Measurements from ENCODE around the gene SLC41A1.

SLC41A1 gene

DNA sequence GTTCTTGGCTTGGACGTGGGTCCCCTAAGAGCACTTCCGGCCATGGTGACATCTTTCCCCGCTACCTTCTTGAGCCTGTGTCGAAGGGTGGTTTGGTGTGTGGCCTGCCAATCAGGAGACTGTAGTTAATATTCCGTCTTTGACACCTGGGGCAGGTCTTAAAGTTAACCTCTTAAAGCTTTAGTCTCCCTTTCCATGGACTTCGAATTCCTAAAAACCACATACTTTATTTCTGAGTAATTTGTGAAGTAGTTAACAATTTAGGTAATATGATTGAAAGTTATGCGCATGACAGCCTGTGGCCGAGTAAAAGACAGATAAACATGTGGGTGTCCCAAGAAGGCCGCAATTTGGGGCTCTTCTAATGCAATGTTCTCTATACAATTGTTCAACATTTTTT is 27.6 kb downstream of the SLC41A1 start:
- no CpG with 5 or more reads among the region's 9 CpGs for WGBS (ENCODE audit: extremely low coverage, insufficient coverage, low lambda C conversion rate)
- H2AK5ac ChIP-seq (ENCODE audit: low read length) = no peak overlapping the region
- no peaks in the 10 kb centered on the region for H3K79me1 ChIP-seq (ENCODE audit: low read length)
- H3K27ac ChIP-seq (ENCODE audit: low read depth, low read length) = no peak overlapping the region
- no peak for DNase-seq
- no peak overlapping the region for H3K9ac ChIP-seq (ENCODE audit: low read length)
- H3K4me3 ChIP-seq (ENCODE audit: low read length) = no peak overlapping the region
- no peak overlapping the region for H3K56ac ChIP-seq (ENCODE audit: low read length)
- H3K4me1 ChIP-seq (ENCODE audit: control insufficient read depth, low read depth, low read length) = no peaks in the 10 kb centered on the region
- H3K4me2 ChIP-seq (ENCODE audit: low read length) = no peak overlapping the region
- no peak overlapping the region for H2BK120ac ChIP-seq (ENCODE audit: low read depth, low read length)
- no peak overlapping the region for H3K18ac ChIP-seq (ENCODE audit: low read length)
- no peak overlapping the region for H3K23ac ChIP-seq (ENCODE audit: low read length)
- H3K4ac ChIP-seq (ENCODE audit: low read depth, low read length) = no peak overlapping the region
- H2BK5ac ChIP-seq (ENCODE audit: low read length) = no peak overlapping the region
- H3K27me3 ChIP-seq (ENCODE audit: insufficient read depth, low read length, poor library complexity) = no peaks in the 10 kb centered on the region
- no peak overlapping the region for H2BK15ac ChIP-seq (replicated peaks; ENCODE audit: low read depth)
- H3K79me2 ChIP-seq (ENCODE audit: control insufficient read depth, insufficient read depth, low read length) = no peaks in the 10 kb centered on the region
- H4K8ac ChIP-seq (ENCODE audit: low read depth, low read length) = no peak overlapping the region
- no peak overlapping the region for H4K5ac ChIP-seq (ENCODE audit: low read length)
- H3K36me3 ChIP-seq (ENCODE audit: control insufficient read depth, insufficient read depth, low read length) = no peaks in the 10 kb centered on the region

DNA sequence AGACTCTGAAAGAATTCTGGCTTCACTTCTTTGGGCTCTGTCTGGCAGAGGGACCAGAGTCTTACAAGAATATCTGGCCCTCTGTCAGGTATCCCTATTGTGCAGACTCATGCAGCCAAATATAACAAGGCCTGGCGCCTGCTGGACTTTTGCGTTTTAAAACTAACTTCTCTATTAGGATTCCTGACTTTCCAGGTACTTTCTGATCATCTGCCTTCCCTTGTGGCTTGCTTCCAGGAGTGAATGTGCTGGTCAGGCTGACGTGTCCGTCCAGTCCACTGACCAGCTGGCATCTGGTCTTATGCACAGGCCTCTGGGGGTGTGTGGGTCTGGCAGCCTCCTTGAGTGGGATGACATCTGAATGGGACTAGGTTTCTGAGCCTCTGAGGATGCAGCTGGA is 29.1 kb downstream of the SLC41A1 start:
- no peak overlapping the region for H3K9ac ChIP-seq (ENCODE audit: low read length)
- H3K79me2 ChIP-seq (ENCODE audit: control insufficient read depth, insufficient read depth, low read length) = no peaks in the 10 kb centered on the region
- H3K56ac ChIP-seq (ENCODE audit: low read length) = no peak overlapping the region
- no peak overlapping the region for H2BK15ac ChIP-seq (replicated peaks; ENCODE audit: low read depth)
- H3K18ac ChIP-seq (ENCODE audit: low read length) = no peak overlapping the region
- H2AK5ac ChIP-seq (ENCODE audit: low read length) = no peak overlapping the region
- no peak overlapping the region for H2BK120ac ChIP-seq (ENCODE audit: low read depth, low read length)
- no peak overlapping the region for H3K4me2 ChIP-seq (ENCODE audit: low read length)
- no peak overlapping the region for H4K8ac ChIP-seq (ENCODE audit: low read depth, low read length)
- no CpG with 5 or more reads among the region's 4 CpGs for WGBS (ENCODE audit: extremely low coverage, insufficient coverage, low lambda C conversion rate)
- no peak overlapping the region for H3K4me3 ChIP-seq (ENCODE audit: low read length)
- no peaks in the 10 kb centered on the region for H3K36me3 ChIP-seq (ENCODE audit: control insufficient read depth, insufficient read depth, low read length)
- H3K79me1 ChIP-seq (ENCODE audit: low read length) = no peaks in the 10 kb centered on the region
- no peak overlapping the region for H2BK5ac ChIP-seq (ENCODE audit: low read length)
- no peak overlapping the region for H3K23ac ChIP-seq (ENCODE audit: low read length)
- H3K27me3 ChIP-seq (ENCODE audit: insufficient read depth, low read length, poor library complexity) = no peaks in the 10 kb centered on the region
- H4K5ac ChIP-seq (ENCODE audit: low read length) = no peak overlapping the region
- H3K4me1 ChIP-seq (ENCODE audit: control insufficient read depth, low read depth, low read length) = no peaks in the 10 kb centered on the region
- H3K27ac ChIP-seq (ENCODE audit: low read depth, low read length) = no peak overlapping the region
- H3K4ac ChIP-seq (ENCODE audit: low read depth, low read length) = no peak overlapping the region
- DNase-seq = no peak

DNA sequence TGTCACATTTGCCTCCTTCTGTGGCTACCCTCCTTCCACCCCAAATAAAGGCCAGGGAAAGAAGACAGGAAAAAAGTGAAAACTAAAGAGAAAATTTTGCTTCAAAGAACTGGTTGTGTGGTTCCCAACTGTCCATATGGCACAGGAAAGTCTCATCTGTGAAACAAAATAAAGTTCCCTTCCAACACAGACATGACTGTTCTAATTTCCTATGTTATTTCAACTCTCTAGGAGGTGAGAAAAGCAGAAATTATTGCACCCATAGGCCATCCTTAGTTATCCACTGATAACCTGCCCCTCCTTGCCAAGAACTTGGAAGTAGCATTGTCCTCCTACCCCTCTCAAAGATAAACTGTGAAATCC is 29.6 kb downstream of the SLC41A1 start:
- no peak overlapping the region for H3K4me3 ChIP-seq (ENCODE audit: low read length)
- H3K27me3 ChIP-seq (ENCODE audit: insufficient read depth, low read length, poor library complexity) = no peaks in the 10 kb centered on the region
- no peak overlapping the region for H3K4me2 ChIP-seq (ENCODE audit: low read length)
- no peak overlapping the region for H2AK5ac ChIP-seq (ENCODE audit: low read length)
- no peaks in the 10 kb centered on the region for H3K79me2 ChIP-seq (ENCODE audit: control insufficient read depth, insufficient read depth, low read length)
- H3K27ac ChIP-seq (ENCODE audit: low read depth, low read length) = no peak overlapping the region
- H3K79me1 ChIP-seq (ENCODE audit: low read length) = no peaks in the 10 kb centered on the region
- H4K5ac ChIP-seq (ENCODE audit: low read length) = no peak overlapping the region
- H2BK15ac ChIP-seq (replicated peaks; ENCODE audit: low read depth) = no peak overlapping the region
- no peak overlapping the region for H2BK5ac ChIP-seq (ENCODE audit: low read length)
- H3K4ac ChIP-seq (ENCODE audit: low read depth, low read length) = no peak overlapping the region
- no peak overlapping the region for H2BK120ac ChIP-seq (ENCODE audit: low read depth, low read length)
- H3K9ac ChIP-seq (ENCODE audit: low read length) = no peak overlapping the region
- H4K8ac ChIP-seq (ENCODE audit: low read depth, low read length) = no peak overlapping the region
- H3K23ac ChIP-seq (ENCODE audit: low read length) = no peak overlapping the region
- H3K36me3 ChIP-seq (ENCODE audit: control insufficient read depth, insufficient read depth, low read length) = no peaks in the 10 kb centered on the region
- H3K56ac ChIP-seq (ENCODE audit: low read length) = no peak overlapping the region
- no peaks in the 10 kb centered on the region for H3K4me1 ChIP-seq (ENCODE audit: control insufficient read depth, low read depth, low read length)
- no peak overlapping the region for H3K18ac ChIP-seq (ENCODE audit: low read length)
- no peak for DNase-seq

DNA sequence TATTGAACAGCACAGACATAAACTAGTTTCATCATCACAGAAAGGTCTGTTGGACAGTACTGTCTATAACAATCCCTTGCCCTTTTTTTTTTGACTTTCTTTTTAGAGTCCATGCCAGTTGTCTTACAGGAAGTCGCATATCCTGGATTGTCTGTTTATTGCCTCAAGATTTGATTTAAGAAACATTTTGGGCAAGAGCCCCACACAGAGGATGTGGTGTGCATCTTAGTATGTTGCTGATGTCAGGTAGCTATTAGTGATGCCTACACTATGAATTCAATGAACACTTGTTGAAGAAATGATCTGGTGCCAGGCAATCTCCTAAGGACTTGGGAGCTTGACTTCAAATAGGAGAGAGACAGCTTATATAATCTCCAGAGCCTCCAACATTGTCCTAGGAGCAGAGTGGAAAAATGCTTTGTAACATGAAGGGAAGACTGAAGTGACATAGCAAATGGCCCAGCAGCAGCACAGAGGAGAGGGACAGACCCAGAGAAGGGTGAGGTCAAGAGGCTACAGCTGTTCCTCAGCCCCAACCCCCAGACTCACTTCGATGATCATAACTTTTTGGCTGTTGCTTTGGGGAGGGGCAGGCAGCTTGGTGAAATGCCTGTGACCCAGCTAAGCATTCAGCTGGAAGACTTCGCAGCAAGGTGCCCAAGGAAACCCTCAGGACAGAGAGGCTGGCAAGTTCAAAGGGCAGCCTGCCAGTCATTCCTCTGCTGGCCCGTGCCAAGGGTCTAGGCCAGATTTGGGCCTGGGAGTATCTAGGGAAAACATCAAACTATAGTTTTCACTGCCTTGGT is 30.2 kb downstream of the SLC41A1 start:
- Histone ChIP-seq H3K23ac (ENCODE audit: low read length) (no peak overlapping the region), H2BK5ac (ENCODE audit: low read length) (no peak overlapping the region), H2BK15ac (replicated peaks; ENCODE audit: low read depth) (no peak overlapping the region), H4K5ac (ENCODE audit: low read length) (no peak overlapping the region), H3K79me1 (ENCODE audit: low read length) (no peaks in the 10 kb centered on the region), H3K4me2 (ENCODE audit: low read length) (no peak overlapping the region), H3K79me2 (ENCODE audit: control insufficient read depth, insufficient read depth, low read length) (no peaks in the 10 kb centered on the region), H3K27me3 (ENCODE audit: insufficient read depth, low read length, poor library complexity) (no peaks in the 10 kb centered on the region), H3K56ac (ENCODE audit: low read length) (no peak overlapping the region), H3K4me1 (ENCODE audit: control insufficient read depth, low read depth, low read length) (no peaks in the 10 kb centered on the region), H3K9ac (ENCODE audit: low read length) (no peak overlapping the region), H3K27ac (ENCODE audit: low read depth, low read length) (no peak overlapping the region), H3K18ac (ENCODE audit: low read length) (no peak overlapping the region), H3K36me3 (ENCODE audit: control insufficient read depth, insufficient read depth, low read length) (no peaks in the 10 kb centered on the region), H4K8ac (ENCODE audit: low read depth, low read length) (no peak overlapping the region), H3K4ac (ENCODE audit: low read depth, low read length) (no peak overlapping the region), H3K4me3 (ENCODE audit: low read length) (no peak overlapping the region), H2AK5ac (ENCODE audit: low read length) (no peak overlapping the region), H2BK120ac (ENCODE audit: low read depth, low read length) (no peak overlapping the region)
- DNase-seq = no peak
- WGBS (ENCODE audit: extremely low coverage, insufficient coverage, low lambda C conversion rate) = no CpG with 5 or more reads among the region's 4 CpGs

DNA sequence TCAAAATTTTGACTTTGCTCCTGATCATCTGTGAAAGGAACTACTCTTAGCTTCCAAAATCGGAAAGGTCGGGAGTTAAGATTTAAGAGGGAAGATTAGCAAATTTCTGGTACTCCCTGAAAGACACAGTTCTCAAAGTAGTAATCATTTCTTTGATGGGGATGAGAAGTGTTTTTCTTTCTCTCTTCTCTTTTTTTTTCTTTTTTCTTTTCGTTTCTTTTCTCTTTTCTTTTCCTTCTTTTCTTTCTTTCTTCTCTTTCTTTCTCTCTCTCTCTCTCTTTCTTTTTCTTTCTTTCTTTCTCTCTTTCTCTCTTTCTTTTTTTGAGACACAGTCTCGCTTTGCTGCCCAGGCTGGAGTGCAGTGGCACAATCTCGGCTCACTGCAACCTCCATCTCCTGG is 32.7 kb downstream of the SLC41A1 start:
- no peak for DNase-seq
- Histone ChIP-seq H3K56ac (ENCODE audit: low read length) (no peak overlapping the region), H3K27ac (ENCODE audit: low read depth, low read length) (no peak overlapping the region), H3K4me2 (ENCODE audit: low read length) (no peak overlapping the region), H4K8ac (ENCODE audit: low read depth, low read length) (no peak overlapping the region), H3K4me3 (ENCODE audit: low read length) (no peak overlapping the region), H4K5ac (ENCODE audit: low read length) (no peak overlapping the region), H2AK5ac (ENCODE audit: low read length) (no peak overlapping the region), H3K23ac (ENCODE audit: low read length) (no peak overlapping the region), H3K4ac (ENCODE audit: low read depth, low read length) (no peak overlapping the region), H2BK5ac (ENCODE audit: low read length) (no peak overlapping the region), H3K79me1 (ENCODE audit: low read length) (no peaks in the 10 kb centered on the region), H3K4me1 (ENCODE audit: control insufficient read depth, low read depth, low read length) (no peaks in the 10 kb centered on the region), H3K18ac (ENCODE audit: low read length) (no peak overlapping the region), H2BK15ac (replicated peaks; ENCODE audit: low read depth) (no peak overlapping the region), H3K79me2 (ENCODE audit: control insufficient read depth, insufficient read depth, low read length) (no peaks in the 10 kb centered on the region), H2BK120ac (ENCODE audit: low read depth, low read length) (no peak overlapping the region), H3K27me3 (ENCODE audit: insufficient read depth, low read length, poor library complexity) (no peaks in the 10 kb centered on the region), H3K9ac (ENCODE audit: low read length) (no peak overlapping the region), H3K36me3 (ENCODE audit: control insufficient read depth, insufficient read depth, low read length) (no peaks in the 10 kb centered on the region)
- no CpG with 5 or more reads among the region's 5 CpGs for WGBS (ENCODE audit: extremely low coverage, insufficient coverage, low lambda C conversion rate)

DNA sequence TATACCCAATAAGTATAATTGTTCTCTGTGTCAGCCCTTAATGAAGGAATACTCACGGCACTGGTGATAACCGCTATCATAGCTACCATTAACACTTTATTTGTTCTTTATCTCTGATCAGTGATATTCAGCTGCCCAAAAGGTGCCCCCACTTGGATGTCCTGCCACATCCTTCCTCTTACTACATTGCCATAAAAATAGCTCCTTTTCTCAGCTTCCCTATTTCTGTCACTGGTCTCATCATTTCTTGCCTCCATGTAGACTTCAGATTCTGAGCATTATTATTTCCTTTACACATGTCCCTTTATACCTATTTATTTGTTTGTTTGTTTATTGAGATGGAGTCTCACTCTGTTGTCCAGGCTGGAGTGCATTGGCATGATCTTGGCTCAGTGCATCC is 35.0 kb downstream of the SLC41A1 start:
- DNase-seq = no peak
- no CpG with 5 or more reads among the region's 2 CpGs for WGBS (ENCODE audit: extremely low coverage, insufficient coverage, low lambda C conversion rate)

More for the DNA sequence above, 35.0 kb downstream of the SLC41A1 start:
- no peak overlapping the region for H3K4me2 ChIP-seq (ENCODE audit: low read length)
- H3K36me3 ChIP-seq (ENCODE audit: control insufficient read depth, insufficient read depth, low read length) = no peaks in the 10 kb centered on the region
- no peak overlapping the region for H3K27ac ChIP-seq (ENCODE audit: low read depth, low read length)
- H2BK5ac ChIP-seq (ENCODE audit: low read length) = no peak overlapping the region
- H3K23ac ChIP-seq (ENCODE audit: low read length) = no peak overlapping the region
- H3K4me1 ChIP-seq (ENCODE audit: control insufficient read depth, low read depth, low read length) = no peaks in the 10 kb centered on the region
- no peak overlapping the region for H4K8ac ChIP-seq (ENCODE audit: low read depth, low read length)
- H3K9ac ChIP-seq (ENCODE audit: low read length) = no peak overlapping the region
- no peak overlapping the region for H4K5ac ChIP-seq (ENCODE audit: low read length)
- no peak overlapping the region for H3K56ac ChIP-seq (ENCODE audit: low read length)
- H2BK15ac ChIP-seq (replicated peaks; ENCODE audit: low read depth) = no peak overlapping the region
- no peak overlapping the region for H3K18ac ChIP-seq (ENCODE audit: low read length)
- no peak overlapping the region for H2AK5ac ChIP-seq (ENCODE audit: low read length)
- H3K27me3 ChIP-seq (ENCODE audit: insufficient read depth, low read length, poor library complexity) = peaks cover 3% of the 10 kb centered on the region
- H3K79me1 ChIP-seq (ENCODE audit: low read length) = no peaks in the 10 kb centered on the region
- no peak overlapping the region for H2BK120ac ChIP-seq (ENCODE audit: low read depth, low read length)
- H3K4me3 ChIP-seq (ENCODE audit: low read length) = no peak overlapping the region
- no peaks in the 10 kb centered on the region for H3K79me2 ChIP-seq (ENCODE audit: control insufficient read depth, insufficient read depth, low read length)
- H3K4ac ChIP-seq (ENCODE audit: low read depth, low read length) = no peak overlapping the region
